ENCODE measurements around the gene SLC10A7.

The SLC10A7 gene

DNA sequence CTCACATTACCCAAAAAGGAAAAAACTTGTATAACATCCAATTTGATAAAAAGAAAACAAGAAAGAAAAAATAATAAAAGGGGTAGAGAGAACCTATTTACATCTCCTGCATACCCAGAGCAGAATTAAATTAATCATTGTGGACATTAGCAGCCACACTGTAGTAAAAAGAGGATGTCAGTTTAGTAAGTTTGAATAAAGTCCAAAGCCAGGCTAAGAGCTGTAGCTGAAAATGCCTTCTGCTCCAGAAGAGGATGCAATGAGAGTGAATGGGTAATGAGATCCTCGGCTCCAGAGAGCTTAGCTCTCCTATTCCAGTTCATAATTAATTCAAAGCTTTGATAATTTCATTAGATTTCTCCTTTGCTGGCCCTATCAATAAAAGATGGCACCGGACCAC lies 78.2 kb downstream of the SLC10A7 start:
- ChIA-PET POLR2A (no interaction called here), CTCF (interaction anchor here (2.4 kb wide), 1 partner anchor 9 kb away, joined by 5 read pairs; no protein-coding TSS in a partner anchor)
- no peak overlapping the region for H3K4me3 ChIP-seq (ENCODE audit: low read depth, low read length)
- TF ChIP-seq, protein P1, sequence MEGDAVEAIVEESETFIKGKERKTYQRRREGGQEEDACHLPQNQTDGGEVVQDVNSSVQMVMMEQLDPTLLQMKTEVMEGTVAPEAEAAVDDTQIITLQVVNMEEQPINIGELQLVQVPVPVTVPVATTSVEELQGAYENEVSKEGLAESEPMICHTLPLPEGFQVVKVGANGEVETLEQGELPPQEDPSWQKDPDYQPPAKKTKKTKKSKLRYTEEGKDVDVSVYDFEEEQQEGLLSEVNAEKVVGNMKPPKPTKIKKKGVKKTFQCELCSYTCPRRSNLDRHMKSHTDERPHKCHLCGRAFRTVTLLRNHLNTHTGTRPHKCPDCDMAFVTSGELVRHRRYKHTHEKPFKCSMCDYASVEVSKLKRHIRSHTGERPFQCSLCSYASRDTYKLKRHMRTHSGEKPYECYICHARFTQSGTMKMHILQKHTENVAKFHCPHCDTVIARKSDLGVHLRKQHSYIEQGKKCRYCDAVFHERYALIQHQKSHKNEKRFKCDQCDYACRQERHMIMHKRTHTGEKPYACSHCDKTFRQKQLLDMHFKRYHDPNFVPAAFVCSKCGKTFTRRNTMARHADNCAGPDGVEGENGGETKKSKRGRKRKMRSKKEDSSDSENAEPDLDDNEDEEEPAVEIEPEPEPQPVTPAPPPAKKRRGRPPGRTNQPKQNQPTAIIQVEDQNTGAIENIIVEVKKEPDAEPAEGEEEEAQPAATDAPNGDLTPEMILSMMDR (IDR thresholded peaks at IDR 0.05; ENCODE audit: insufficient read depth, low read length, missing control alignments) = no peak
- no peak for DNase-seq (ENCODE audit: low read depth, low spot score)

DNA sequence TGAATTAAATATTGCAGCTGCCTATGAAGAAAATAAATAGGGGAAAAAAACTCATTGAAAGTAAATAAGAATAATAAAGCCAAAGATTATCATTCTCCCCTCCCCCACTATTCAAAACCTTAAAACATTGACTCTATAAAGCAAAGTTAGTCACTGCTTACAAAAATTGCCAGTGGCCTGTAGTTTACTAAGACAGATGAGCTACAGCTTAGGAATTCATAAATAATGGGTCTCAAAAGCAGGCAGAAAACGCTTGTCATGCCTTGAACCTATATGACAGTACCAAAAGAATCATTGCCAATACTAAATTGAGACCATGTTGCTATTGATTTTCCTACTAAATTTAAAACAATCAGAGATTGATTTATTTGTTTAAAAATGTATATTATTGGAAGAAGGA lies 78.9 kb downstream of the SLC10A7 start:
- no peak for DNase-seq (ENCODE audit: low read depth, low spot score)
- TF ChIP-seq, protein P1 (IDR thresholded peaks at IDR 0.05; ENCODE audit: insufficient read depth, low read length, missing control alignments) = no peak
- ChIA-PET POLR2A (no interaction called here), CTCF (interaction anchor here (2.4 kb wide), 1 partner anchor 10 kb away, joined by 5 read pairs; no protein-coding TSS in a partner anchor)
- H3K4me3 ChIP-seq (ENCODE audit: low read depth, low read length) = no peak overlapping the region

DNA sequence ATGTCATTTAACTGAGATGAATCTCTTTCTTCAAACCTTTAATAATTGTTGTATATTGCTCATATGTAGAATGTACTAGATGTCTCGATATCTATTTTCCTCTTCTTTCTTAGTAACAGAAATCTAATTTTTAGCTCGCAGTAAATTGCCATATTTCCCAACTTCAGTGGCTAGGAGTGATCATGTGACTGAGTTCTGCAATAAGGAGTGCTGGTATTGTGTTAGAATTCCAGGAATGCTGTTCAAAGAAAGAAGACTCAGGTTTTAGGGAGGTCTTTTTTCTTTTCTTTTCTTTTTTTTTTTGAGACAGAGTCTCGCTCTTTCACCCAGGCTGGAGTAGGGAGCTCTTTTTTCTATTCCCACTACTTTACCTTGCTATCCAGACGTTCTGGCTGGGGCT lies 81.7 kb downstream of the SLC10A7 start:
- CTCF ChIA-PET = interaction anchor here (1.4 kb wide), 1 partner anchor 50 kb away, joined by 4 read pairs; no protein-coding TSS in a partner anchor
- no peak for DNase-seq (ENCODE audit: low read depth, low spot score)
- POLR2A ChIA-PET = no interaction called here
- no peak overlapping the region for H3K4me3 ChIP-seq (ENCODE audit: low read depth, low read length)
- TF ChIP-seq, protein P1 (IDR thresholded peaks at IDR 0.05; ENCODE audit: insufficient read depth, low read length, missing control alignments) = no peak

DNA sequence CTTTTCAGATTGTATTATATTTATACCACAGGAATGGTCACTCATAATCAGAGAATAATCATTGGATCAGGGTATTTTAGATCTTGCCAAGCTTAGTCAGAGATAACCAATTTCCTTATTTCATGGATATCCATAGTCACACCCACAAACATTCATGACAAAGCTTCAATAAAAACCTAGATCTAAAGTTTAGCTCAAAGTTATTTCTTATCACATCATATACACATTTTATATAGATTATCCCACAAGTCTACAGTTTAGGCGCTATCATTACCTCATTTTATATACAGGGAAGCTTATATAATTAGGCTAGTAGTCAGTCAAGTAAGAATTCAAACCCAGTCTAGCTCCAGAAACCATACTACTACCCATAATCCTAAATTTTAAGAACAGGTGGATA lies 82.3 kb downstream of the SLC10A7 start:
- CTCF ChIA-PET = interaction anchor here (1.4 kb wide), 1 partner anchor 50 kb away, joined by 4 read pairs; no protein-coding TSS in a partner anchor
- no peak for DNase-seq (ENCODE audit: low read depth, low spot score)
- no peak overlapping the region for H3K4me3 ChIP-seq (ENCODE audit: low read depth, low read length)
- POLR2A ChIA-PET = no interaction called here
- TF ChIP-seq, protein P1 (IDR thresholded peaks at IDR 0.05; ENCODE audit: insufficient read depth, low read length, missing control alignments) = no peak

DNA sequence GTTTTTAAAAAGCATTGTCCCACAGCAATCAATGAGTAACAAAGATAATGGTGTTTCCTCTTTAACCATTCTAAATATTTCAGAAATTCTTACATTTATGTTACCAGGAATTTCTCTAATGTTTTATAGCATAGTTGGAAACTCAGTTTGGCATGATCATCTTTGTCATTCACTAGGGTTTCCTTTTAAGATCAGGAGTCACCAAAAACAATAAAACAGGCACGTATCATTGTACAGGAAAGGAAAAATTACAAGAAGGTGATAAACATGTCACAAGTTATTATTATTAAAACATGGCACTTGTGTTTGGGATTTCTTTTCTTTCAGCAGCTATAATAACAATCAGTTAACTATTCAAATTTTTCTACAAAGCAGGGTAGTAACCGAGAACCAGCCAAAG lies 84.0 kb downstream of the SLC10A7 start:
- TF ChIP-seq, protein P1 (IDR thresholded peaks at IDR 0.05; ENCODE audit: insufficient read depth, low read length, missing control alignments) = no peak
- CTCF ChIA-PET = no interaction called here
- POLR2A ChIA-PET = no interaction called here
- no peak for DNase-seq (ENCODE audit: low read depth, low spot score)
- no peak overlapping the region for H3K4me3 ChIP-seq (ENCODE audit: low read depth, low read length)

DNA sequence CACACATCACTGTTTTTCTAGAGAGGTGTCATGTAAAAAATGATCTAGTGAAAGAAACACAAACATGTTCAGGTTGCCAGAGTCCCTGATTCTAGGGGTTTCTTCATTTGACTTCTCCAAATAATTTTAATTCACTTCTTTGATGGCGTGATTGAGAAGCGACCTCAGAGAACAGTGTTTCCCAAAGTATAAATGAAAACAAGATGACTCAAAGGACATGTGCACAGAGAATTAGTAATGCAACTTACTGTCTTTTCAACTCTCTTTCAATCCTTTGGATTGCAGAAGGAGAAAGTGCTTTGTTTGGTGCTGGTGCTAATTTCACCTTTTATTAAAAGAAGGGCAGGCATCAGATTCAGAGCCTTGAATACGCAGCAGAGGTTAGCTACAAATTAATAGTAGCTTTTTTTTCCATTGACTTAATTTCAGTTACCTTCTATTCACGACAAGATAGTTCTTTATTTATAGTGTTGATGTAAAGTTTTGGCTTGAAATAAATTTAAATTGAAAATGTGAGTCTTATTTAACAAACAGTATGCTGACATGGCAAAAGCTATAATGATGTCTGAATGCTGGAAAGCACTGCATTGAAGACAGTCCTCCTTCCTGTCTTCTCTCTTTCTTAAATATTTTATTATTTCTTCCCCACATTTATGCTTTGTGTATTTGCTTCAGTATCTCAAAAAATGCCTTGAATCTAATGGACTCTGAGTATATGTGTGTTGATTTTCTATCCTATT lies 85.1 kb downstream of the SLC10A7 start:
- DNase-seq (ENCODE audit: low read depth, low spot score) = no peak
- TF ChIP-seq, protein P1 (IDR thresholded peaks at IDR 0.05; ENCODE audit: insufficient read depth, low read length, missing control alignments) = no peak
- POLR2A ChIA-PET = no interaction called here
- CTCF ChIA-PET = no interaction called here
- H3K4me3 ChIP-seq (ENCODE audit: low read depth, low read length) = no peak overlapping the region
